GM12892 (cell line): Measurements from ENCODE around the gene MAP3K12.

Experiments used
- POLR2A ChIP-seq: IDR thresholded peaks from 2 replicates; pipeline ENCODE4 v1.6.1; 2011; ENCODE audit warnings: low read depth, low read length, control low read depth
- POLR2AphosphoS5 ChIP-seq: IDR thresholded peaks from 2 replicates; pipeline ENCODE4 v1.6.1; 2011; ENCODE audit warnings: low read depth, low read length, control low read depth
- TAF1 ChIP-seq: IDR thresholded peaks from 2 replicates; pipeline ENCODE4 v1.6.1; 2011; ENCODE audit warnings: low read depth, mild to moderate bottlenecking, control low read depth, low read length, borderline replicate concordance

- TF ChIP-seq POLR2A (no peak), POLR2AphosphoS5 (no peak), TAF1 (no peak)
Measured at GRCh38 chr12:53498235-53498630, 1.0 kb downstream of the MAP3K12 start.
